WI38 (cell line): Measurements from ENCODE around the gene MKLN1.

Source experiments
- H3K4me3 ChIP-seq: 2 replicates; pipeline ENCODE4 v1.5.1; 2011; ENCODE audit warnings: low read depth, mild to moderate bottlenecking, control low read depth, low read length
- TF ChIP-seq, protein P1 (sequence below): IDR thresholded peaks from 2 replicates; pipeline ENCODE4 v1.5.1; 2012; ENCODE audit warnings: low read depth, mild to moderate bottlenecking, control low read depth, low read length

The MKLN1 gene

DNA sequence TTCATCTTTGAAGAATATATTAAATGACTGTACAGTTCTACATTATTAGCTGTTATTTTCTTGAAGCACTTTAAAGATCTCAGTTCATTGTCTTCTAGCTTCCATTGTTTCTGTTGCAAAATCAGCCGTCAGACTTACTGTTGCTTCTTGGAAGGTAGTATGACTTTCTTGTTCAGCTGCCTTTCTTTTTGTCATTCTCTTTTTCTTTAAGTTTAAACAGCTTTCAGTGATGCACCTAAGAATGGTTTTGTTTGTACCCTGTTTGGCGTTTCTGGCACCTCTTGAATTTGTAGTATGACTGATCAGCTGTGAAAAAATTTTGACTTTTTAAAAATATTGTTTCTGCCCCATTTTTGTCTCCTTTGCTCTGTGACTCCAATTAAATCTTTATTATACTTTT lies 9.3 kb downstream of the MKLN1 start:
- H3K4me3 ChIP-seq: no peak overlapping the region
- TF ChIP-seq, protein P1, sequence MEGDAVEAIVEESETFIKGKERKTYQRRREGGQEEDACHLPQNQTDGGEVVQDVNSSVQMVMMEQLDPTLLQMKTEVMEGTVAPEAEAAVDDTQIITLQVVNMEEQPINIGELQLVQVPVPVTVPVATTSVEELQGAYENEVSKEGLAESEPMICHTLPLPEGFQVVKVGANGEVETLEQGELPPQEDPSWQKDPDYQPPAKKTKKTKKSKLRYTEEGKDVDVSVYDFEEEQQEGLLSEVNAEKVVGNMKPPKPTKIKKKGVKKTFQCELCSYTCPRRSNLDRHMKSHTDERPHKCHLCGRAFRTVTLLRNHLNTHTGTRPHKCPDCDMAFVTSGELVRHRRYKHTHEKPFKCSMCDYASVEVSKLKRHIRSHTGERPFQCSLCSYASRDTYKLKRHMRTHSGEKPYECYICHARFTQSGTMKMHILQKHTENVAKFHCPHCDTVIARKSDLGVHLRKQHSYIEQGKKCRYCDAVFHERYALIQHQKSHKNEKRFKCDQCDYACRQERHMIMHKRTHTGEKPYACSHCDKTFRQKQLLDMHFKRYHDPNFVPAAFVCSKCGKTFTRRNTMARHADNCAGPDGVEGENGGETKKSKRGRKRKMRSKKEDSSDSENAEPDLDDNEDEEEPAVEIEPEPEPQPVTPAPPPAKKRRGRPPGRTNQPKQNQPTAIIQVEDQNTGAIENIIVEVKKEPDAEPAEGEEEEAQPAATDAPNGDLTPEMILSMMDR: no peak

DNA sequence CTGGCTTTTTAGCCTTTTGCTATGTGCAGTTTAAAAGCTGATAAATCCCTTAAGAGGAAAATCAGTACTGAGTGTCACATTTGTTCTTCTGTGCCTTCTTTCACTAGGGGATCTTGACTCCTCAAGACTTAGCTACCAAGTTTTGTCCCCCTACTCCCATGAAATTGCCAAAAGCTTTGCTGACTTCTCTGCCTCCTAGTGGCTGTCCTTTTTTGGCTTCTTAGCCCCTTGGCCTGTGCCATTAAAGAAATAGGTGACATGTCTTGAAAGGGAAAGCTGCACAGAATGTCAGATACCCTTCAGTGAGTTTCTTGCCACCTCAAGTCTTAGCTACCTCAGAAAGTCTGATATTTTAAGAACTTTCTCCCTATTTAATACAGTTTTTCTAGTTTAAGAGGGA lies 10.5 kb downstream of the MKLN1 start:
- H3K4me3 ChIP-seq: no peak overlapping the region
- TF ChIP-seq, protein P1: no peak

DNA sequence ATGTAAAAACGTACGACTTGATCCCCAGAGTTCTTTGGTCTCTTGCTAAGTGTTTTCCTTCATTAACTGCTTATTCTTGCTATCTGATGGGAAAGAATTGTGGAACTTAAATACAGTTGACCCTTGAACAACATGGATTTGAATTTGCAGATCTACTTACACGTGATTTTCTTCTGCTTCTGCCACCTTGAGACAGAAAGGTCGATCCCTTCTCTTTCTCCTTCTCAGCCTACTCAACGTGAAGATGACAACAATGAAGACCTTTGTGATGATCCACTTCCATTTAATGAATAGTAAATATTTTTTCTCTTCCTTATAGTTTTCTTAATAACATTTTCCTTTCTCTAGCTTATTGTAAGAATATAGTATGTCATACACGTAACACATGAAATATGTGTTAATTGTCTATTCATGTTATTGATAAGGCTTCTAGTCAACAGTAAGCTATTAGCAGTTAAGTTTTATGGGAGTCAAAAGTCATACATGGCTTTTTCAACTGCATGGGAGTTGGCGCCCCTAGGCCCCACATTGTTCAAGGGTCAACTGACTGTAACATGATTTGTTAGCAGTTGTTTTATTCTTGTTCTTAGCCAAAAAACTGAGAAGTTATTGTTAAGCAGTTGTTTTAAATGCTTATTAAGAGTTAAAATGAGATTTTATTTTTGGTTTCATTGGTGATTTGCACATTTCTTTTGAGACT lies 11.2 kb downstream of the MKLN1 start:
- no peak overlapping the region for H3K4me3 ChIP-seq
- TF ChIP-seq, protein P1: no peak

DNA sequence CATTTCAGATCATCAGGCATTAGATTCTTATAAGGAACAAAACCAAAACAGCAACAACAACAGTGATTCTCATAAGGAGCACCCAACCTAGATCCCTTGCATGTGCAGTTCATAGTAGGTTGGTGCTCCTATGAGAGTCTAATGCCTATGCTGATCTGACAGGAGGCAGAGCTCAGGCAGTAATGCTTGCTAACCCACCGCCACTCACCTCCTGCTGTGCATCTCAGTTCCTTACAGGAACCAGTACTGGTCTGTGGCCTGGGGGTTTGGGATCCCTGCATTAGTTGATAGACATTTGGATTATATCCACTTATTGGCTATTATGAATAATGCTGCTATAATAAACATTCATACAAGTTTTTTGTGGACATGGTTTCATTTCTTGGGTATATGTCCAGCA lies 14.0 kb downstream of the MKLN1 start:
- no peak overlapping the region for H3K4me3 ChIP-seq
- TF ChIP-seq, protein P1: no peak

DNA sequence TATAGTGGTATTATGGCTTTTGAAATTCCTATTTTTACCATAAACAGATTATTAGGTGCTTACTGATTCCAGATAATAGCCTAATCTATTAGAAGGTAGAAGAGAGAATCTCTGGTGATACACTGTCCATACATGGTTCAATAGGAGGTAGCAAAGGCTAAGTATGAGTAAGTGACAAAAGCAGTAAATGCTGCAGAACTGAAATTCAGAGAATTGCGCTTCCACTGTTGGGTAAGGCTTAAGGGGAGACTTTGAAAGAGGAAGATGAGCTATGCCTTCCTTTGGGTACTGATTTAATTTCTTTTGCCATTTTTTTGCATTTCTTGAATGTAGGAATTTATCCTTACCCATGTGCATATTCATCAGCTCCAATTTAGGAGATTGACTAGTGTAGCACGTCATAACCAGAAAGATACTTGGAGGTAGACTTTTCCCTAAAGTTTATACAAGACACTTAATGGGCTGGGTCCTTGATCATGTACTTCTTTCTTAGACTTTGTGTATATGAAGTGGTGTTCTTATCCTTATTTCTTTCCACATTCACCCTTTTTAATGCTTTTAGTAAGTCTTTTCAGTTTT lies 15.3 kb downstream of the MKLN1 start:
- no peak overlapping the region for H3K4me3 ChIP-seq
- TF ChIP-seq, protein P1: no peak

DNA sequence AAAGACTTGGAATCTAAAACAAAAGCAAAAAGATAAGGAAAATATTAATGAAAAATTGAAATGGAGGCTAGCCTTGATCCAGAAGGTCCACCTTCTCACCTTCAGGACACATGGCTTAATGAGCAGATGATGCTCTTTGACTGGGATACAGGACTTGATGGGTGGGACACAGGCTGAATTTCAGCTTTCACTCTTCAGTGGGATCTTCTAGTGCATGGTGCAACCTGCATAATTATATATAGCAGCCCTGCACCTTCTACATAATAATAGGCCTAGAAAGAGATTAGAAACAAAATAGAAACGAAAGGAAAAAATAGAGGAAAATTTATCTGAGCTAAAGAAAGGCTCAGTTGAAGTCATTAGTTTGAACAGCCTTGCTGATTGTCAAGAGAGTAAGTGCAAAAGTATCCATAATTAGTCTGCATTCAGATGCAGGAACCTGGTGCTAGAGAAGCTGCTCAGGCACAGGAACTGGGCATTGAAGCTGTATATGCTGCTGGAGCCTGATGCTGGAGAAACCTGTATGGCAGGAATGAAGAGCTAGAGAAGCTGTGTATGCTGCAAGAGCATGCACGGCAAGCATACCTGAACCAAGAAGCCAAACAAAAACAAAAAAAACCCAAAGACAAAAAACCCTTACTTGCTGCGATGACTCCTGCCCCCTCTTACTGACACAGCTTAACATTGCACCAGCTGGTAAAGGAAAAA lies 19.4 kb downstream of the MKLN1 start:
- TF ChIP-seq, protein P1: no peak

DNA sequence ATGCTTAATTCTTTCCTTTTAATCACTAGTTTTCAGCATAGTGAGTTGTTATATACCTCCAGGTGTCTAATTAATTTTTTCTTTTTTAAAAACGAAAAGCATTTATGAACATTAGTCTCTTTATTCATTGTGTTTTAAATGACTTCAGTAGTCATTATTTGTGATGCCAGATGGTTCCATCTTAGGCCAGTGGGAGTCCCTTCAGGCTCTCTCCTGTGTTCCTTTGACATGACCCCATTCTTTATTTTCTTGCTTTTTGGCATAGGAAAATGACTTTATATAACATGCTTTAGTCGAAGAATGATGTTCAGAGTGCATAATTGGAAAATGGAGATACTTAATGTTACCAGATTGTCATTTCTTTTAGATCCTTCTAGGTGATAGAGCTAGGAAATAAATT lies 24.4 kb downstream of the MKLN1 start:
- TF ChIP-seq, protein P1: no peak
- H3K4me3 ChIP-seq: no peak overlapping the region

More for the DNA sequence above, 19.4 kb downstream of the MKLN1 start:
- no peak overlapping the region for H3K4me3 ChIP-seq
